HCT116 (cell line): ENCODE measurements around the gene CLPSL1. TPM values are rescaled to one million over a fixed set of nuclear protein-coding genes. Genes with fewer than 3 reads are reported as not detected.

Experiments
- ATAC-seq: fragments of 200-7000 bp; cut with Tn5 transposase; 2 replicates; pipeline ENCODE4 v1.9.1; 2020; ENCODE audit warnings: mild to moderate bottlenecking, moderate library complexity
- BruUV-seq: library from RNA; stranded (reverse); fragments of 400-500 nt; replicated peaks from 2 replicates; lab custom pipeline; 2021; lab: Mats Ljungman, UMichigan
- CTCF ChIA-PET: fragments of 300-600 bp; sonication (Branson Sonifier 250); formaldehyde crosslinking; loops from one replicate; lab custom pipeline; 2021; ENCODE audit warnings: antibody characterized with exemption; lab: Charles Lee
- POLR2A ChIA-PET: fragments of 300-600, 350-600 bp; sonication (Branson Sonifier 250); formaldehyde crosslinking; loops from one replicate; lab custom pipeline; 2021; ENCODE audit warnings: antibody characterized with exemption; lab: Charles Lee
- RAD21 ChIA-PET, 2 experiments: fragments of 300-600 bp; sonication (Branson Sonifier 250); formaldehyde crosslinking; loops; one replicate each; lab custom pipeline; 2023; ENCODE audit warnings: low total read pairs in 2 of 2; ENCODE audit not compliant: uncharacterized antibody in 2 of 2, unreplicated experiment in 2 of 2, low non-redundant PET in 1 of 2; lab: Charles Lee
- DNase-seq: peaks from one replicate; pipeline ENCODE4 v3.0.0-alpha.2; 2010; ENCODE audit warnings: low read depth, low spot score
- H2AFZ ChIP-seq: fragments of 200-600 bp; shearing (Covaris generic), sonication (generic); 2 replicates; pipeline ENCODE4 v1.6.1; 2017; ENCODE audit warnings: low read depth, mixed run types, mixed read lengths, antibody characterized with exemption, low read length; ENCODE audit not compliant: poor library complexity, severe bottlenecking
- H3K27ac ChIP-seq: 2 replicates; pipeline ENCODE4 v1.5.1; 2012; ENCODE audit warnings: low read depth, low read length
- H3K27me3 ChIP-seq: fragments of 200-600 bp; sonication (generic); 2 replicates; pipeline ENCODE4 v1.6.1; 2016; ENCODE audit warnings: mixed run types, low read length, mixed read lengths; ENCODE audit not compliant: insufficient read depth
- H3K36me3 ChIP-seq, 2 experiments: fragments of 200-500 bp in 1 of 2; fragments of 200-600 bp in 1 of 2; sonication (Bioruptor generic) in 1 of 2; sonication (generic) in 1 of 2; 2 replicates each; pipeline versions ENCODE4 v1.5.1 to v1.6.1; 2014 to 2016; ENCODE audit warnings: low read length in 2 of 2, inconsistent platforms in 1 of 2, mixed read lengths in 1 of 2, mixed run types in 1 of 2; ENCODE audit not compliant: insufficient read depth in 2 of 2, control insufficient read depth in 1 of 2
- H3K4me1 ChIP-seq, 2 experiments: fragments of 200-600 bp in 1 of 2; sonication (generic) in 1 of 2; 2 replicates each; pipeline versions ENCODE4 v1.5.1 to v1.6.1; 2012 to 2017; ENCODE audit warnings: low read length in 2 of 2, inconsistent platforms in 1 of 2, mild to moderate bottlenecking in 1 of 2, mixed read lengths in 1 of 2, mixed run types in 1 of 2, moderate library complexity in 1 of 2; ENCODE audit not compliant: insufficient read depth in 2 of 2, control insufficient read depth in 1 of 2
- H3K4me2 ChIP-seq: fragments of 200-600 bp; sonication (generic); 2 replicates; pipeline ENCODE4 v1.6.1; 2017; ENCODE audit warnings: mixed run types, low read length, mixed read lengths
- H3K4me3 ChIP-seq, 2 experiments: fragments of 200-600 bp in 1 of 2; sonication (generic) in 1 of 2; replicated peaks in 1 of 2; 2 replicates each; pipeline ENCODE4 v1.5.1; 2011 to 2016; ENCODE audit warnings: low read length in 2 of 2, control low read depth in 1 of 2, low read depth in 1 of 2, mild to moderate bottlenecking in 1 of 2, mixed read lengths in 1 of 2, mixed run types in 1 of 2
- H3K79me2 ChIP-seq: fragments of 200-600 bp; sonication (generic); 2 replicates; pipeline ENCODE4 v1.6.1; 2017; ENCODE audit warnings: mild to moderate bottlenecking, mixed run types, low read length, moderate library complexity, mixed read lengths; ENCODE audit not compliant: insufficient read depth
- H3K9ac ChIP-seq: fragments of 200-600 bp; sonication (generic); 2 replicates; pipeline ENCODE4 v1.6.1; 2016; ENCODE audit warnings: low read length, mixed read lengths
- H3K9me2 ChIP-seq: fragments of 200-600 bp; sonication (generic), shearing (Covaris generic); 2 replicates; pipeline ENCODE4 v1.6.1; 2017; ENCODE audit warnings: mixed run types, mild to moderate bottlenecking, moderate library complexity; ENCODE audit not compliant: insufficient read depth
- H3K9me3 ChIP-seq, 2 experiments: fragments of 200-500 bp in 1 of 2; fragments of 200-600 bp in 1 of 2; sonication (Bioruptor generic) in 1 of 2; sonication (generic) in 1 of 2; 2 replicates each; pipeline ENCODE4 v1.6.1; 2014 to 2017; ENCODE audit warnings: low read length in 2 of 2, mixed read lengths in 2 of 2, inconsistent platforms in 1 of 2, low read depth in 1 of 2, mild to moderate bottlenecking in 1 of 2, mixed run types in 1 of 2, moderate library complexity in 1 of 2; ENCODE audit not compliant: control insufficient read depth in 1 of 2, insufficient read depth in 1 of 2
- H4K20me1 ChIP-seq: fragments of 200-600 bp; sonication (generic), shearing (Covaris generic); 2 replicates; pipeline ENCODE4 v1.6.1; 2017; ENCODE audit warnings: mixed run types, mild to moderate bottlenecking, moderate library complexity; ENCODE audit not compliant: insufficient read depth
- EGR1 ChIP-seq: IDR thresholded peaks from 2 replicates; pipeline ENCODE4 v1.6.1; 2012; ENCODE audit warnings: low read depth
- FOSL1 ChIP-seq: IDR thresholded peaks from 2 replicates; pipeline ENCODE4 v1.6.1; 2012; ENCODE audit warnings: low read depth
- JUND ChIP-seq: IDR thresholded peaks from 2 replicates; pipeline ENCODE4 v1.6.1; 2012
- POLR2A ChIP-seq: IDR thresholded peaks from 2 replicates; pipeline ENCODE4 v1.7.0; 2011; ENCODE audit warnings: borderline replicate concordance; ENCODE audit not compliant: insufficient read depth, insufficient read length; ENCODE audit errors: extremely low read depth
- RAD21 ChIP-seq: IDR thresholded peaks from 2 replicates; pipeline ENCODE4 v1.6.1; 2012; ENCODE audit warnings: low read depth, mild to moderate bottlenecking
- SP1 ChIP-seq: IDR thresholded peaks from 2 replicates; pipeline ENCODE4 v1.6.1; 2012; ENCODE audit warnings: low read depth
- SRF ChIP-seq: IDR thresholded peaks from 2 replicates; pipeline ENCODE4 v1.6.1; 2012; ENCODE audit warnings: low read depth
- YY1 ChIP-seq: IDR thresholded peaks from 2 replicates; pipeline ENCODE4 v1.6.1; 2011; ENCODE audit warnings: low read length, low read depth, moderate library complexity, mild to moderate bottlenecking; ENCODE audit not compliant: insufficient replicate concordance; ENCODE audit errors: extremely low read depth
- ZFX ChIP-seq: fragments of 450-650 bp; IDR thresholded peaks from 2 replicates; pipeline ENCODE4 v1.6.1; 2017
- intact Hi-C: fragments of 100-400 bp; cut with micrococcal nuclease; formaldehyde crosslinking; loops from 2 replicates; pipeline ENCODE4 v1.10.0; 2022
- total RNA-seq: library from RNA; stranded (reverse); gene quantifications from one replicate; pipeline ENCODE4 v1.2.1, GENCODE V29; 2021; ENCODE audit not compliant: unreplicated experiment
- TF ChIP-seq, protein P1 (sequence below): IDR thresholded peaks from 2 replicates; pipeline ENCODE4 v1.6.1; 2011; ENCODE audit warnings: mild to moderate bottlenecking, low read length, moderate library complexity; ENCODE audit not compliant: insufficient replicate concordance; ENCODE audit errors: extremely low read depth
- TF ChIP-seq, protein P2 (sequence below), 3 experiments: fragments of 200-600 bp in 1 of 3; sonication (generic) in 1 of 3; IDR thresholded peaks in 2 of 3; conservative IDR thresholded peaks in 1 of 3; 2 replicates each; pipeline ENCODE4 v1.5.1; 2012 to 2017; ENCODE audit warnings: low read depth in 2 of 3, low read length in 2 of 3, antibody characterized with exemption in 1 of 3, borderline replicate concordance in 1 of 3, control low read depth in 1 of 3, mild to moderate bottlenecking in 1 of 3, mixed read lengths in 1 of 3, mixed run types in 1 of 3, moderate library complexity in 1 of 3; ENCODE audit not compliant: insufficient read depth in 1 of 3
- TF ChIP-seq, protein P3 (sequence below): IDR thresholded peaks from 2 replicates; pipeline ENCODE4 v1.6.1; 2012

The CLPSL1 gene
- total RNA-seq, 1 experiment from 2014 or later, result not detected

DNA sequence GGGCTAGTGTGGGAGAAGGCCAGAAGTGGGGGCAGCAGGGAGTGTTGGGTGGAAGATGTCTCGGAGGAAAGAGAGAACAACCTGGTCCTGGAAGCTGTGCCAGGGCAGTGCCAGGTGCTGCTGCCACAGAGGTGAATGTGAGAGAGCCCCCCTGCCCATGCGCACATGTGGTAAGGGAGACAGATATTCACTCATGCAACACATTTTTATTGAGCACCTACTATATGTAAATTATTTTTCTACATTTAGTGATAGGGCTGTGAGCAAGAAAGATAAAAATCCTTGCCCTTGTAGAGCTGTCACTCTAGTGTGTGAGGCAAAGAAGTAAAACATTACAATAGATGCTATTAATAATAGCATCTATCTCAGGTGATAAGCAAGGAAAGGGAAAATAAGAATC, 471 bp downstream of the CLPSL1 start:
- no peak overlapping the region for H3K27ac ChIP-seq
- no peak for ATAC-seq
- no peak for DNase-seq
- no peak overlapping the region for H3K4me3 ChIP-seq
- 0 out of 2 replicates have a peak, but pooled peaks cover under 1% of the 10 kb centered on the region for H3K27me3 ChIP-seq
- intact Hi-C loops, result no loop called here
- RAD21 ChIA-PET, result no interaction called here
- POLR2A ChIA-PET, result no interaction called here
- no peaks in the 10 kb centered on the region for H3K79me2 ChIP-seq
- H3K9me3 ChIP-seq, result no peaks in the 10 kb centered on the region
- TF ChIP-seq, protein P1, sequence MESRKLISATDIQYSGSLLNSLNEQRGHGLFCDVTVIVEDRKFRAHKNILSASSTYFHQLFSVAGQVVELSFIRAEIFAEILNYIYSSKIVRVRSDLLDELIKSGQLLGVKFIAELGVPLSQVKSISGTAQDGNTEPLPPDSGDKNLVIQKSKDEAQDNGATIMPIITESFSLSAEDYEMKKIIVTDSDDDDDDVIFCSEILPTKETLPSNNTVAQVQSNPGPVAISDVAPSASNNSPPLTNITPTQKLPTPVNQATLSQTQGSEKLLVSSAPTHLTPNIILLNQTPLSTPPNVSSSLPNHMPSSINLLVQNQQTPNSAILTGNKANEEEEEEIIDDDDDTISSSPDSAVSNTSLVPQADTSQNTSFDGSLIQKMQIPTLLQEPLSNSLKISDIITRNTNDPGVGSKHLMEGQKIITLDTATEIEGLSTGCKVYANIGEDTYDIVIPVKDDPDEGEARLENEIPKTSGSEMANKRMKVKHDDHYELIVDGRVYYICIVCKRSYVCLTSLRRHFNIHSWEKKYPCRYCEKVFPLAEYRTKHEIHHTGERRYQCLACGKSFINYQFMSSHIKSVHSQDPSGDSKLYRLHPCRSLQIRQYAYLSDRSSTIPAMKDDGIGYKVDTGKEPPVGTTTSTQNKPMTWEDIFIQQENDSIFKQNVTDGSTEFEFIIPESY, result no peak
- TF ChIP-seq JUND (no peak), SP1 (no peak), RAD21 (no peak), EGR1 (no peak), YY1 (no peak), ZFX (no peak), FOSL1 (no peak), POLR2A (no peak), SRF (no peak)
- TF ChIP-seq, protein P2, sequence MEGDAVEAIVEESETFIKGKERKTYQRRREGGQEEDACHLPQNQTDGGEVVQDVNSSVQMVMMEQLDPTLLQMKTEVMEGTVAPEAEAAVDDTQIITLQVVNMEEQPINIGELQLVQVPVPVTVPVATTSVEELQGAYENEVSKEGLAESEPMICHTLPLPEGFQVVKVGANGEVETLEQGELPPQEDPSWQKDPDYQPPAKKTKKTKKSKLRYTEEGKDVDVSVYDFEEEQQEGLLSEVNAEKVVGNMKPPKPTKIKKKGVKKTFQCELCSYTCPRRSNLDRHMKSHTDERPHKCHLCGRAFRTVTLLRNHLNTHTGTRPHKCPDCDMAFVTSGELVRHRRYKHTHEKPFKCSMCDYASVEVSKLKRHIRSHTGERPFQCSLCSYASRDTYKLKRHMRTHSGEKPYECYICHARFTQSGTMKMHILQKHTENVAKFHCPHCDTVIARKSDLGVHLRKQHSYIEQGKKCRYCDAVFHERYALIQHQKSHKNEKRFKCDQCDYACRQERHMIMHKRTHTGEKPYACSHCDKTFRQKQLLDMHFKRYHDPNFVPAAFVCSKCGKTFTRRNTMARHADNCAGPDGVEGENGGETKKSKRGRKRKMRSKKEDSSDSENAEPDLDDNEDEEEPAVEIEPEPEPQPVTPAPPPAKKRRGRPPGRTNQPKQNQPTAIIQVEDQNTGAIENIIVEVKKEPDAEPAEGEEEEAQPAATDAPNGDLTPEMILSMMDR (IDR thresholded peaks at IDR 0.05 in 2 of 3, conservative IDR thresholded peaks at IDR 0.05 in 1 of 3; ENCODE audit: borderline replicate concordance in 1 of 3, insufficient read depth in 1 of 3, low read depth in 2 of 3, low read length in 2 of 3), result no peak
- TF ChIP-seq, protein P3, sequence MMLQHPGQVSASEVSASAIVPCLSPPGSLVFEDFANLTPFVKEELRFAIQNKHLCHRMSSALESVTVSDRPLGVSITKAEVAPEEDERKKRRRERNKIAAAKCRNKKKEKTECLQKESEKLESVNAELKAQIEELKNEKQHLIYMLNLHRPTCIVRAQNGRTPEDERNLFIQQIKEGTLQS, result no peak
- H3K36me3 ChIP-seq, result no peaks in the 10 kb centered on the region
- H2AFZ ChIP-seq, result no peak overlapping the region
- BruUV-seq, result no TSS peak
- no peaks in the 10 kb centered on the region for H3K9me2 ChIP-seq
- no peak overlapping the region for H3K9ac ChIP-seq
- CTCF ChIA-PET, result no interaction called here
- H4K20me1 ChIP-seq, result no peaks in the 10 kb centered on the region
- peaks cover 13 to 23% of the 10 kb centered on the region in 2 experiments; a peak in 3 of 4 replicates for H3K4me1 ChIP-seq
- no peak overlapping the region for H3K4me2 ChIP-seq
